Thyroid gland (tissue), 4 donors: Measurements from ENCODE around the gene MAP3K5. TPM values are rescaled to one million over a fixed set of nuclear protein-coding genes. Genes with fewer than 3 reads are reported as not detected.
"Not testable (repeated sequence)": the region's sequence is repeated elsewhere in the genome, so short reads cannot be mapped to it uniquely, and the experiment has no call there.

Experiments
- DNase-seq, 2 donors: peaks; one replicate each; pipeline ENCODE4 v3.0.0-alpha.2; 2019
- H3K27ac ChIP-seq, 3 donors: fragments of 200-600 bp; sonication (generic); 1 replicate in 2 of 3; 2 replicates in 1 of 3; pipeline ENCODE4 v1.5.1; 2016 to 2019; ENCODE audit warnings: mild to moderate bottlenecking in 1 of 3, moderate library complexity in 1 of 3
- H3K27me3 ChIP-seq: fragments of 200-600 bp; sonication (generic); one replicate; pipeline ENCODE4 v1.5.1; 2019
- H3K36me3 ChIP-seq, 2 donors: fragments of 200-600 bp; sonication (generic); one replicate each; pipeline ENCODE4 v1.5.1; 2016 to 2019
- H3K4me1 ChIP-seq, 2 donors: fragments of 200-600 bp; sonication (generic); one replicate each; pipeline ENCODE4 v1.5.1; 2017 to 2019
- H3K4me3 ChIP-seq, 3 donors: fragments of 200-600 bp; sonication (generic); replicated peaks in 1 of 3; 1 replicate in 2 of 3; 2 replicates in 1 of 3; pipeline ENCODE4 v1.5.1; 2016; ENCODE audit warnings: mild to moderate bottlenecking in 1 of 3
- H3K9me3 ChIP-seq: fragments of 200-600 bp; sonication (generic); one replicate; pipeline ENCODE4 v1.5.1; 2017
- POLR2A ChIP-seq, 2 donors: fragments of 450-650 bp; IDR thresholded peaks; one replicate each; pipeline ENCODE4 v1.6.1; 2017; ENCODE audit warnings: antibody characterized with exemption in 2 of 2, mild to moderate bottlenecking in 2 of 2, moderate library complexity in 1 of 2
- WGBS, 2 donors: methylation state at CpG; one replicate each; pipeline ENCODE4 v1.1.5; 2017; 5-methylcytosine and 5-hydroxymethylcytosine counted together
- intact Hi-C: fragments of 100-400 bp; cut with DNase I; formaldehyde crosslinking; loops from one replicate; pipeline ENCODE4 v1.15.1; 2023
- total RNA-seq, 4 donors: library from RNA; depleted of rRNA; stranded (reverse); fragments of >200 nt; gene quantifications; one replicate each; pipeline ENCODE4 v1.2.3, GENCODE V29; 2016
- TF ChIP-seq, protein P1 (sequence below), 6 experiments: fragments of 200-600 bp in 3 of 6; fragments of 450-650 bp in 3 of 6; sonication (generic) in 3 of 6; IDR thresholded peaks; one replicate each; pipeline ENCODE4 v1.5.1; 2016 to 2019; ENCODE audit warnings: antibody characterized with exemption in 6 of 6, mild to moderate bottlenecking in 2 of 6, inconsistent platforms in 1 of 6, moderate library complexity in 1 of 6

Gene MAP3K5
- total RNA-seq, 4 donors from 2014 or later, result 28.1 to 68.0 (median 46.5) TPM

DNA sequence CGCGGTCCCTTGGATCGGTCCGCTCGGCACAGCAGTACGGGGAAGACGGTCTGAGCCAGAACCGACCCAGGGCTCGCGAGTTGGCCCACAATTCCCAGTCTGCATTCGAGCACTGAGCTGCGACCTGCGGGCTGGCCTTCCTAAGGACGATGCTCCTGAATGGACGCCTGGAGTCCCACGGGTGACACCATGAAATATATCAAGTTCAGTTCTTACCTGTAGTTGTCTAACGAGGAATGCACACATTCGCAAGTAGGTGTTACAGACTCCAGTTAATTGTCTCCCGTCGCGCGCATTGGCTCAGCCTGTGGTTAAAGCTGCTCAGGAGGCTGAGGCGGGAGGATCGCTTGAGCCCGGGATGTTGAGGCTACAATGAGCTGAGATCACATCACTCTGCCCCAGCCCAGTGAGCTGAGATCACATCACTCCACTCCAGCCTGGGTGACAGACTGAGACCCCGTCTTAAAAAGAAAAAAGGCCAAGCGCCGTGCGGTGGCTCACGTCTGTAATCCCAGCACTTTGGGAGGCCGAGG, 30.9 kb upstream of the MAP3K5 start:
- 58 to 76% methylated on average over 17 to 29 of the region's 31 CpGs for WGBS, 2 donors
- H3K27me3 ChIP-seq, result no peaks in the 10 kb centered on the region
- peak overlapping the region; percentile 5 to 68 (median 64) for H3K4me3 ChIP-seq
- TF ChIP-seq POLR2A (IDR thresholded peaks at IDR 0.05), result no peak
- TF ChIP-seq, protein P1, sequence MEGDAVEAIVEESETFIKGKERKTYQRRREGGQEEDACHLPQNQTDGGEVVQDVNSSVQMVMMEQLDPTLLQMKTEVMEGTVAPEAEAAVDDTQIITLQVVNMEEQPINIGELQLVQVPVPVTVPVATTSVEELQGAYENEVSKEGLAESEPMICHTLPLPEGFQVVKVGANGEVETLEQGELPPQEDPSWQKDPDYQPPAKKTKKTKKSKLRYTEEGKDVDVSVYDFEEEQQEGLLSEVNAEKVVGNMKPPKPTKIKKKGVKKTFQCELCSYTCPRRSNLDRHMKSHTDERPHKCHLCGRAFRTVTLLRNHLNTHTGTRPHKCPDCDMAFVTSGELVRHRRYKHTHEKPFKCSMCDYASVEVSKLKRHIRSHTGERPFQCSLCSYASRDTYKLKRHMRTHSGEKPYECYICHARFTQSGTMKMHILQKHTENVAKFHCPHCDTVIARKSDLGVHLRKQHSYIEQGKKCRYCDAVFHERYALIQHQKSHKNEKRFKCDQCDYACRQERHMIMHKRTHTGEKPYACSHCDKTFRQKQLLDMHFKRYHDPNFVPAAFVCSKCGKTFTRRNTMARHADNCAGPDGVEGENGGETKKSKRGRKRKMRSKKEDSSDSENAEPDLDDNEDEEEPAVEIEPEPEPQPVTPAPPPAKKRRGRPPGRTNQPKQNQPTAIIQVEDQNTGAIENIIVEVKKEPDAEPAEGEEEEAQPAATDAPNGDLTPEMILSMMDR (IDR thresholded peaks at IDR 0.05), result no peak
- intact Hi-C loops, result no loop called here
- no peaks in the 10 kb centered on the region for H3K36me3 ChIP-seq
- DNase-seq, result no peak
- peaks cover 3 to 9% of the 10 kb centered on the region in 2 donors for H3K4me1 ChIP-seq
- H3K27ac ChIP-seq, result peak overlapping the region in 2 of 3 donors; percentile 80 to 91
- no peaks in the 10 kb centered on the region for H3K9me3 ChIP-seq

DNA sequence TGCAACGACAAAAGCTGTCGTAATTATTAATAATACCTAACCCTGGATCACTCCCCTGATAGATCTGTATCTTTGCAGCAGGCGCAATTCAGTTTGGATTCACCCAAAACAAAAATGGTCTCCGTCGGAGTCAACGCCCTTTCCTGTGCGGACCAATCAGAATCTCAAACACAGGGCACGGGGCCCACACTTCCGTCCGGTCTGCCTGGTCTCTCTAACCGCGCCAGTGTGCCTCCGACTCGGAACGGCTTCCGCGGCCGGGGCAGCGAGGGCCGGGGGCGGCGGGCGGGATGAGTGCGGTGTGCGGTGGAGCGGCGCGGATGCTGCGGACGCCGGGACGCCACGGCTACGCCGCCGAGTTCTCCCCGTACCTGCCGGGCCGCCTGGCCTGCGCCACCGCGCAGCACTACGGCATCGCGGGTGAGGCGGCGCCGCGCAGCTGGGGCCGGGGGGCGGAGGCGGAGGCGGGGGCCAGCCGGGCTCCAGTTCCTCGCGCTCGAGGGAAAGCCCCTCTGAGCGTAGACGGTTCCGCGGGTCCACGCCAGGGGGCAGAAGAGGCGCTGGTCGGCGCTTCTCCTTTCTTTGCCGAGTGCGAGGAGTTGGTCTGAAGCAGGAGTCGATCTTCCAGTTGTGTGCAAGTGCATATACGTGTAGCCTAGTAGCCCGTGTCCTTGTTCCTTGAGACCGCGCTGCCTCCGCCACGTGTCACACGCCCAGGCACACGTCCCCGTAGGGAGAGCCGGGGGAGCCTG, 30.3 kb upstream of the MAP3K5 start, which contains the start of gene PEX7:
Gene PEX7 (plus strand): TSS at position 217 of the 752 bp plus-strand sequence. CDS start 74 bp downstream, at position 291.
- H3K27me3 ChIP-seq, result no peaks in the 10 kb centered on the region
- WGBS, 2 donors, result 0 to 1% methylated on average over 18 to 34 of the region's 78 CpGs
- intact Hi-C loops, result no loop called here
- DNase-seq, result peak; percentile 92 to 93
- H3K4me1 ChIP-seq, result peaks cover 3 to 9% of the 10 kb centered on the region in 2 donors
- peak within 1 kb of the TSS; percentile 49 to 91 (median 80) for H3K27ac ChIP-seq
- no peaks in the 10 kb centered on the region for H3K9me3 ChIP-seq
- no peaks in the 10 kb centered on the region for H3K36me3 ChIP-seq
- H3K4me3 ChIP-seq, result peak within 1 kb of the TSS; percentile 32 to 68 (median 64)
- TF ChIP-seq POLR2A (IDR thresholded peaks at IDR 0.05), result peak in 1 of 2 donors; percentile 70
- TF ChIP-seq, protein P1 (IDR thresholded peaks at IDR 0.05), result peak in 5 of 6 experiments; percentile 38 to 64 (median 43)

DNA sequence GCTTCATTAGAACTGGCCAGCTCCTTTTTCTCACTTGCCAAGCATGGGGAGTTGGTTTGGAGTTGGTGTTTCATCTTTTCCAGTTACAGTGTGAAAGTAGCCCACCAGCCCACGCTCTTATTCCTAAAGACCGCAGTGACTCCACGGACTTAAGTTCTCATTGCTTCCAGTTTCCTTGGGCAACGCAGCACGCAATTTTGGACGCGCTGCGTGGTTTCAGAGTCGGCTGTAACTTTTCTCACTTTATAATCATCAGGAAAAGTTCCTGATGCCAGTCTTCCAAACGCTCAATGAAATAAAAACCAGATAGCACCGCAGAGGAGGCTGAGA, 29.7 kb upstream of the MAP3K5 start:
- Histone ChIP-seq H3K4me3 (peak overlapping the region; percentile 32 to 68 (median 64)), H3K27me3 (no peaks in the 10 kb centered on the region), H3K27ac (peak overlapping the region; percentile 39 to 91 (median 80)), H3K4me1 (peaks cover 3 to 9% of the 10 kb centered on the region in 2 donors), H3K36me3 (no peaks in the 10 kb centered on the region), H3K9me3 (no peaks in the 10 kb centered on the region)
- intact Hi-C loops, result no loop called here
- peak; percentile 33 to 39 for DNase-seq
- TF ChIP-seq, protein P1 (IDR thresholded peaks at IDR 0.05), result no peak
- TF ChIP-seq POLR2A (IDR thresholded peaks at IDR 0.05), result no peak
- WGBS, 2 donors, result 0 to 1% methylated on average over 11 of the region's 11 CpGs

DNA sequence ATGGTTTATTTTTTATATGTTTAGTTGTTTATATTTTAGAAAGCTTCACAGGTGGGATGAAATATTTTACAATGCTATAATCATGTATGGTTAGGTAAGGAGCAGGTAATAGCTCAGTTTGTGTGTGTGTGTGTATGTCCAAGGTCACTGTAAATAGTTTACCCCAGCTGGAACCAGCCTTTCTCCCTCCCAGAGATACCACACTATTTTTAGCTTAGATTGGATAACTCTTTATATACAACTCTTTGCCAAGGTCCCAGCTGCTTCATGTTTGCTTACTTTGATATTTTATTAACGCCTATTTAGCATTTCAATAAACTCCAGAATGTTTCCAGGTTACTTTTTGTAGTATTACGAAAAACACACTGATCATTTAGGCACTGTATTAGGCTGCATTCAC, 28.3 kb upstream of the MAP3K5 start:
- WGBS, 2 donors, result 88 to 89% methylated on average over 2 of the region's 2 CpGs
- H3K4me3 ChIP-seq, result no peak overlapping the region
- H3K36me3 ChIP-seq, result no peaks in the 10 kb centered on the region
- intact Hi-C loops, result no loop called here
- no peak for DNase-seq
- peaks cover 3 to 9% of the 10 kb centered on the region in 2 donors for H3K4me1 ChIP-seq
- H3K27me3 ChIP-seq, result no peaks in the 10 kb centered on the region
- H3K9me3 ChIP-seq, result no peaks in the 10 kb centered on the region
- H3K27ac ChIP-seq, result no peak overlapping the region
- TF ChIP-seq, protein P1 (IDR thresholded peaks at IDR 0.05), result no peak
- TF ChIP-seq POLR2A (IDR thresholded peaks at IDR 0.05), result no peak

DNA sequence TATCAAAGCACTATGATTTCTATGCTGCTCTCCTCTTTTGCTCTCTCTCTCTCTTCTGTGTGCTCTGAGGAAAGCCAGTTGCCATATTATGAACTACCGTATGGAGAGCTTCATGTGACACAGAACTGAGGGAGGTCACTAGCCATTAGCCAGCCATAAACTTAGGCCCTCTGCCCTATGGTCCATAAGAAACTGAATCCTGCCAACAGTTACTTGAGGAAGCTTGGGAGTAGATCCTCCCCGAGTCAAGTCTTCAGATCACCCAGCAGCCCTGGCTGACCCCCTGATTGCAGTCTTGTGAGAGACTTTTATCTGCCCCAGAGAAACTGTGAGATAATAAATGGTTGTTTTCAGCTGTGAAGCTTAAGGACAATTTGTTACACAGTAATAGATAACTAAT, 24.4 kb upstream of the MAP3K5 start:
- intact Hi-C loops, result no loop called here
- 78 to 83% methylated on average over 2 of the region's 2 CpGs for WGBS, 2 donors
- Histone ChIP-seq H3K27me3 (no peaks in the 10 kb centered on the region), H3K4me3 (no peak overlapping the region), H3K4me1 (peaks cover under 1 to 3% of the 10 kb centered on the region in 2 donors), H3K9me3 (no peaks in the 10 kb centered on the region), H3K36me3 (no peaks in the 10 kb centered on the region), H3K27ac (no peak overlapping the region)
- DNase-seq, result no peak
- TF ChIP-seq POLR2A (IDR thresholded peaks at IDR 0.05), result no peak
- TF ChIP-seq, protein P1 (IDR thresholded peaks at IDR 0.05), result no peak

DNA sequence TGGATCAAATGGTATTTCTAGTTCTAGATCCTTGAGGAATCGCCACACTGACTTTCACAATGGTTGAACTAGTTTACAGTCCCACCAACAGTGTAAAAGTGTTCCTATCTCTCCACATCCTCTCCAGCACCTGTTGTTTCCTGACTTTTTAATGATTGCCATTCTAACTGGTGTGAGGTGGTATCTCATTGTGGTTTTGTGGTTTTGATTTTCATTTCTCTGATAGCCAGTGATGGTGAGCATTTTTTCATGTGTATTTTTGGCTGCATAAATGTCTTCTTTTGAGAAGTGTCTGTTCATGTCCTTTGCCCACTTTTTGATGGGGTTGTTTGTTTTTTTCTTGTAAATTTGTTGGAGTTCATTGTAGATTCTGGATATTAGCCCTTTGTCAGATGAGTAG, 23.3 kb upstream of the MAP3K5 start:
- 93 to 100% methylated on average over 1 of the region's 1 CpG for WGBS, 2 donors
- intact Hi-C loops, H3K9me3 ChIP-seq: not testable (repeated sequence)

More for the DNA sequence above, 23.3 kb upstream of the MAP3K5 start:
- H3K27me3 ChIP-seq, H3K27ac ChIP-seq, DNase-seq, H3K4me3 ChIP-seq, H3K36me3 ChIP-seq, H3K4me1 ChIP-seq: not testable (repeated sequence)
